AG10803 (cell line): ENCODE data around the gene GRAMD1A.

Source experiments
- DNase-seq: peaks from one replicate; pipeline ENCODE4 v3.0.0; 2010; ENCODE audit warnings: low read depth
- H3K4me3 ChIP-seq: 2 replicates; pipeline ENCODE4 v1.5.1; 2011; ENCODE audit warnings: mild to moderate bottlenecking, low read length, control low read depth
- CTCF ChIP-seq: conservative IDR thresholded peaks from 2 replicates; pipeline ENCODE4 v1.5.1; 2011; ENCODE audit warnings: mild to moderate bottlenecking, low read length, control low read depth, inconsistent platforms

Gene GRAMD1A

GRCh38 chr19:34999498-35000337 lies at the start of gene GRAMD1A:
Gene GRAMD1A (plus strand): TSS chr19:35000323. CDS start chr19:35000479, 156 bp downstream.
- TF ChIP-seq CTCF: no peak

GRCh38 chr19:34953092-34953491 lies 47.0 kb upstream of the GRAMD1A start:
- no peak for TF ChIP-seq CTCF
- DNase-seq: no peak
- H3K4me3 ChIP-seq: no peak overlapping the region

More at GRCh38 chr19:34999498-35000337, at the start of gene GRAMD1A:
- peak; percentile 82 for DNase-seq
- peak within 1 kb of the TSS; percentile 74 for H3K4me3 ChIP-seq

GRCh38 chr19:34957830-34958751 lies 42.0 kb upstream of the GRAMD1A start:
- no peak overlapping the region for H3K4me3 ChIP-seq
- TF ChIP-seq CTCF: no peak
- no peak for DNase-seq

GRCh38 chr19:34959021-34959420 lies 41.1 kb upstream of the GRAMD1A start:
- no peak for TF ChIP-seq CTCF
- H3K4me3 ChIP-seq: no peak overlapping the region
- DNase-seq: no peak

DNA sequence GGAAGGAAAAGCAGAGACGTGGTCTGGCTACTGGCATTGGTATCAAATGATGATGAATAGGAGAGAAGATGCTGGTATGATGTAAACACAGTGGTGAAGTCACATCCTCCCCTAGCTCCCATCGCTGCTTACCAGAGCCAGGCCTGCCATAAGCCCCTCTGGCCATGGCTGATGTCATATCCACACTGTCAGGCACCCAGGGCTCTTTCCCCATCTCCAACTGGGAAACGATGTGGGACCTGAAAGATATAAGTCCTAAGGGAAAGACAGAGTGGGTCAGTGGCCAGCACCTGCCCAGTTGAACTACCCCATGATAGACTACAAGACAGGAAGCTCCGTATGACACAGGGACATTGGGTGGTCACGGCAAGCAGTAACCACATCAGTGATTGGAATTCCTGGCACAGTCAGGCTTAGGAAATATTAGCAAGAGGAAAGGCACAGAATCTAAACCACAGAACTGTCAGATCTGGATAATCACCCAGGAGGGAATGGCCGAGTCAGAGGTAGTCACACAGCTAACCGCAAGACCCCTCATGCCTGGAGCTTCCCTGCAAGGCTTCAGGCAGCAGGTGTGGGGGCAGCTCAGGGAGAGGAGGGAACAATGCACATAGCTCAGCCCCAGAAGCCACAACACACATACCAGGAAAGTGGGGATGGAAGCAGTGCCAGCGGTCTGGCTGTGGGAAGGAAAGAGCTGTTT lies 39.9 kb upstream of the GRAMD1A start:
- H3K4me3 ChIP-seq: no peak overlapping the region
- DNase-seq: peak; percentile 75
- TF ChIP-seq CTCF: no peak

GRCh38 chr19:34960940-34961679 lies 39.0 kb upstream of the GRAMD1A start:
- DNase-seq: no peak
- no peak overlapping the region for H3K4me3 ChIP-seq
- TF ChIP-seq CTCF: no peak
